HG02759 (cell line): Measurements from ENCODE around the gene TEKTIP1.
"Not testable (repeated sequence)": the region's sequence is repeated elsewhere in the genome, so short reads cannot be mapped to it uniquely, and the experiment has no call there.

ENCODE experiments used
- ATAC-seq: cut with Tn5 transposase; IDR thresholded peaks from one replicate; pipeline ENCODE4 v1.9.1; 2021; ENCODE audit warnings: mild to moderate bottlenecking, moderate library complexity; ENCODE audit not compliant: unreplicated experiment

Gene TEKTIP1

GRCh38 chr19:3581792-3582191, 42.8 kb downstream of the TEKTIP1 start:
- not testable (repeated sequence) for ATAC-seq

GRCh38 chr19:3584036-3584802, 45.2 kb downstream of the TEKTIP1 start:
- not testable (repeated sequence) for ATAC-seq

- ATAC-seq, result no peak
These were observed 46.5 kb downstream of the TEKTIP1 start, which contains the start of gene GIPC3 for GRCh38 chr19:3585301-3586126. Gene GIPC3, plus strand, starts transcription at chr19:3585478. Its CDS starts 120 bp downstream, at chr19:3585598.

- no peak for ATAC-seq
These were observed 47.2 kb downstream of the TEKTIP1 start for GRCh38 chr19:3586127-3586626.

- no peak for ATAC-seq
These were observed 47.9 kb downstream of the TEKTIP1 start for GRCh38 chr19:3586707-3587346.

- ATAC-seq, result no peak
These were observed 50.5 kb downstream of the TEKTIP1 start for GRCh38 chr19:3589439-3589838.

GRCh38 chr19:3589949-3590348, 51.0 kb downstream of the TEKTIP1 start:
- no peak for ATAC-seq

GRCh38 chr19:3590991-3591659, 52.2 kb downstream of the TEKTIP1 start:
- no peak for ATAC-seq

- no peak for ATAC-seq
These were observed 53.1 kb downstream of the TEKTIP1 start for GRCh38 chr19:3591876-3592613.

- ATAC-seq, result no peak
These were observed 54.2 kb downstream of the TEKTIP1 start for GRCh38 chr19:3593156-3593555.
